GM12874 (cell line): ENCODE data around the gene HBD.

Experiments used
- CTCF ChIP-seq: IDR thresholded peaks from 2 replicates; pipeline ENCODE4 v1.5.1; 2011; ENCODE audit warnings: low read depth, mild to moderate bottlenecking, control low read depth, low read length, moderate library complexity; ENCODE audit not compliant: insufficient read depth

The HBD gene

GRCh38 chr11:5197536-5197935, 36.7 kb downstream of the HBD start:
- TF ChIP-seq CTCF: no peak

GRCh38 chr11:5196731-5197130, 37.6 kb downstream of the HBD start:
- no peak for TF ChIP-seq CTCF

- TF ChIP-seq CTCF: no peak
Measured at GRCh38 chr11:5196067-5196466, 38.2 kb downstream of the HBD start.

- TF ChIP-seq CTCF: no peak
Measured at GRCh38 chr11:5192738-5193137, 41.5 kb downstream of the HBD start.

- TF ChIP-seq CTCF: no peak
Measured at GRCh38 chr11:5188201-5188600, 46.1 kb downstream of the HBD start.
